Left ventricle myocardium inferior (tissue), 1 donor: ENCODE data around the gene KIRREL3. TPM values are rescaled to one million over a fixed set of nuclear protein-coding genes. Genes with fewer than 3 reads are reported as not detected.

Experiments used
- DNase-seq: peaks from one replicate; pipeline ENCODE4 v3.0.0-alpha.2; 2020
- H3K27ac ChIP-seq: fragments of 200-600 bp; replicated peaks from 2 replicates; pipeline ENCODE4 v1.8.0; 2021
- H3K27me3 ChIP-seq: fragments of 200-600 bp; 2 replicates; pipeline ENCODE4 v1.8.0; 2021; ENCODE audit warnings: low read depth
- H3K36me3 ChIP-seq: fragments of 200-600 bp; 2 replicates; pipeline ENCODE4 v1.8.0; 2021
- H3K4me1 ChIP-seq: fragments of 200-600 bp; 2 replicates; pipeline ENCODE4 v1.8.0; 2021
- H3K4me3 ChIP-seq: fragments of 200-600 bp; 2 replicates; pipeline ENCODE4 v1.8.0; 2021; ENCODE audit warnings: mild to moderate bottlenecking, moderate library complexity
- H3K9me3 ChIP-seq: fragments of 200-600 bp; replicated peaks from 2 replicates; pipeline ENCODE4 v1.8.0; 2021
- CTCF ChIP-seq: fragments of 200-600 bp; IDR thresholded peaks from 2 replicates; pipeline ENCODE4 v1.8.0; 2021; ENCODE audit warnings: antibody characterized with exemption, mild to moderate bottlenecking, borderline replicate concordance
- intact Hi-C: fragments of 100-400 bp; cut with micrococcal nuclease; formaldehyde crosslinking; loops from one replicate; pipeline ENCODE4 v1.11.0; 2022
- total RNA-seq: library from RNA; stranded (reverse); fragmentation: NEBNext Ultra II Directional; extraction: Animal tissue kit (Norgen Biotek cat#: 25700); gene quantifications from one replicate; pipeline ENCODE4 v1.2.1, GENCODE V29; 2021
- donor health status: DM: no; HTN: yes; CAD: no; lungs with severe emphysema.

KIRREL3 gene
- total RNA-seq, 1 donor from 2014 or later = 0.74 TPM

DNA sequence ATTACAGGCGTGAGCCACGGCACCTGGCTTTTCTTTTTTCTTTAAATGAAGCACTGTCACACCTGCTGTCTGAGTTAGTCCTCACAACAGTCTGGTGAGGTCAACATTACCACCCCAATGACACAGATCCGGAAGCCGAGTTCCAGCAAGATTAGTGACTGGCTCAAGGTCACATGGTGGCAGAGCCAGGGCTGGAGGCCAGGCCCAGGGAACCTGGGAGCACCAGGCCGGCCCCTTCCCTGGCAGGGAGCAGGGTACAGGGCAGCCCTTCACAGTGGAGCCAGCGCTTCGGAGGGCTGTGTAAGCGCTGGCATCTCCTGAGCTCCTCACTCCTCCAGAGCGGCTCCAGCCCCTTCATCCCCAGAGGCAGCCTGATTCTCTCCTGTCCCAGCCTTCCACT is 526.4 kb downstream of the KIRREL3 start:
- peaks cover 16% of the 10 kb centered on the region for H3K4me1 ChIP-seq
- no peaks in the 10 kb centered on the region for H3K36me3 ChIP-seq
- H3K4me3 ChIP-seq = no peak overlapping the region
- peak; percentile 36 for DNase-seq
- H3K9me3 ChIP-seq = no peaks in the 10 kb centered on the region
- intact Hi-C loops = no loop called here
- no peaks in the 10 kb centered on the region for H3K27me3 ChIP-seq
- peak overlapping the region; percentile 56 for H3K27ac ChIP-seq
- no peak for TF ChIP-seq CTCF

DNA sequence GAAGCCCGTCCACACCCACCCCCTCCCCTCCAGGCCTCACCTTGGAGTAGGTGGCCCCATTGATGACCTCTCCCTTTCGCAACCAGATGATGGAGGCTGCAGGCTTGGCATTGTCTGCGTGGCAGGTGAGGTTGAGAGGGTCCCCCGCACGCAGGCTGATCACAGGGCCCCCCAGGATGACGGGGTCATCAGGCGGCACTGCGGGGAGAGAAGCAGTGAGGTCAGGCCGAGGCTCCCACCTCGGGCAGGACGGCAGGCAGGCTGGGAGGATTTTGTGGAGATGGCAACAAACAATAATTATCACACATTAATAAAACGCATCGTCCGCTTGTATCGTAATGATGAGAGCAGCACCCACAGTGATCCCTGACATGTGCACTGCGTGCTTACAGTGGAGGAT is 527.3 kb downstream of the KIRREL3 start:
- peaks cover 16% of the 10 kb centered on the region for H3K4me1 ChIP-seq
- H3K36me3 ChIP-seq = no peaks in the 10 kb centered on the region
- no peaks in the 10 kb centered on the region for H3K27me3 ChIP-seq
- no peaks in the 10 kb centered on the region for H3K9me3 ChIP-seq
- intact Hi-C loops = no loop called here
- no peak overlapping the region for H3K27ac ChIP-seq
- no peak for TF ChIP-seq CTCF
- no peak for DNase-seq
- H3K4me3 ChIP-seq = no peak overlapping the region

DNA sequence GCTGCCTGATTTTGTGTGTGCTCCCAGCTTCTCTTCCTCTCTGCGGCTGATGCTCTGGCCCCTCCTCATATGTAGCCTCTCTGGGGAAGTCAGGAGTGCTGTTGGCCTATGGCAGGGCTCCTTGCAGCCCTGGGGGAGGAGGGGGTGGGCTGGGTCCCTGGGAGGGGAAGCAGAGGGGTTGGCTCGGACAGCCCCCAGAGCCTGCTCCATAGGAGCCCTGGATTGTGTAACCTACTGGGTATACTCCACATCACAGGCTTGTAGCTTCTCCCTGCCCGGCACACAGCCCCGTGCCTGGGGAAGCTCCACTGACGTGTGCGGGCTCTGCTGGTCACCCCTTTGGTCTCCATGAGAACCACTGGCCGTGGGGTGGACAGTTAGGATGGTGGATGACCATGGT is 531.3 kb downstream of the KIRREL3 start:
- TF ChIP-seq CTCF = no peak
- no peak overlapping the region for H3K27ac ChIP-seq
- H3K9me3 ChIP-seq = peaks cover 3% of the 10 kb centered on the region
- no peaks in the 10 kb centered on the region for H3K36me3 ChIP-seq
- H3K27me3 ChIP-seq = no peaks in the 10 kb centered on the region
- no peak for DNase-seq
- no peak overlapping the region for H3K4me3 ChIP-seq
- intact Hi-C loops = no loop called here
- H3K4me1 ChIP-seq = peaks cover 30% of the 10 kb centered on the region

- peak; percentile 27 for DNase-seq
- H3K27ac ChIP-seq = no peak overlapping the region
- H3K4me3 ChIP-seq = no peak overlapping the region
- no peak for TF ChIP-seq CTCF
- H3K9me3 ChIP-seq = peaks cover 3% of the 10 kb centered on the region
- H3K36me3 ChIP-seq = no peaks in the 10 kb centered on the region
- peaks cover 29% of the 10 kb centered on the region for H3K4me1 ChIP-seq
- H3K27me3 ChIP-seq = no peaks in the 10 kb centered on the region
- intact Hi-C loops = no loop called here
These were observed 532.5 kb downstream of the KIRREL3 start for GRCh38 chr11:126468102-126468521.

GRCh38 chr11:126467471-126467870 is 533.1 kb downstream of the KIRREL3 start:
- intact Hi-C loops = no loop called here
- no peak for DNase-seq
- no peak overlapping the region for H3K27ac ChIP-seq
- no peaks in the 10 kb centered on the region for H3K27me3 ChIP-seq
- H3K9me3 ChIP-seq = peaks cover 3% of the 10 kb centered on the region
- TF ChIP-seq CTCF = no peak
- H3K4me1 ChIP-seq = peaks cover 29% of the 10 kb centered on the region
- H3K36me3 ChIP-seq = no peaks in the 10 kb centered on the region
- no peak overlapping the region for H3K4me3 ChIP-seq

DNA sequence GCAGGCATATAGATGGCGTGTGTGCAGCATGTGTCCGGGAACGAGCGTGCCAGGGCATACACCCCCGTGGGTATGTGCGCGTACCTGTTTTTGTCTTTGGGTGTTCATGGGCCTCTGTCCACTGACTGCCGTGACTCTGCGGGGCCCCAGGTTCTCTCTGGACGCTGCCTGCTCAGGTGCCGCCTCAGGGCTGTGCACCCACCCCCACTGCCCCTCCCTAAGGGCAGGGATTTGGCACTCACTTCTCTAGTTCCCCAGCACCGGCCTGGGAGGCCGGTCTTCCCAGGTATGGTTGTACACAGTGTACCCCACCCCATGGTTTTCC is 533.6 kb downstream of the KIRREL3 start:
- H3K27ac ChIP-seq = no peak overlapping the region
- TF ChIP-seq CTCF = no peak
- H3K9me3 ChIP-seq = peaks cover 3% of the 10 kb centered on the region
- DNase-seq = no peak
- no peaks in the 10 kb centered on the region for H3K36me3 ChIP-seq
- H3K4me3 ChIP-seq = no peak overlapping the region
- intact Hi-C loops = no loop called here
- peaks cover 29% of the 10 kb centered on the region for H3K4me1 ChIP-seq
- no peaks in the 10 kb centered on the region for H3K27me3 ChIP-seq
